Liver (tissue), 9 donors: Measurements from ENCODE around the gene KAZN. TPM values are rescaled to one million over a fixed set of nuclear protein-coding genes. Genes with fewer than 3 reads are reported as not detected.

Experiments used
- DNase-seq: peaks from one replicate; pipeline ENCODE4 v3.0.0-alpha.2; 2017; ENCODE audit warnings: low spot score
- H3K27ac ChIP-seq, 2 donors: one replicate each; pipeline ENCODE4 v1.7.0; 2013; ENCODE audit warnings: inconsistent platforms in 2 of 2, low read length in 2 of 2, control low read depth in 1 of 2, low read depth in 1 of 2, mild to moderate bottlenecking in 1 of 2
- H3K27me3 ChIP-seq, 4 donors: one replicate each; pipeline versions ENCODE4 v1.6.1 to v1.7.0; 2013; ENCODE audit warnings: low read length in 3 of 4, inconsistent platforms in 1 of 4, mild to moderate bottlenecking in 1 of 4, moderate library complexity in 1 of 4; ENCODE audit not compliant: control insufficient read depth in 4 of 4, insufficient read depth in 4 of 4
- H3K36me3 ChIP-seq, 4 donors: one replicate each; pipeline versions ENCODE4 v1.6.1 to v1.7.0; 2013; ENCODE audit warnings: low read length in 3 of 4, mild to moderate bottlenecking in 3 of 4, low read depth in 1 of 4, moderate library complexity in 1 of 4; ENCODE audit not compliant: control insufficient read depth in 4 of 4, insufficient read depth in 3 of 4
- H3K4me1 ChIP-seq, 4 donors: one replicate each; pipeline versions ENCODE4 v1.6.1 to v1.7.0; 2013; ENCODE audit warnings: low read length in 3 of 4, mild to moderate bottlenecking in 3 of 4, moderate library complexity in 1 of 4; ENCODE audit not compliant: control insufficient read depth in 4 of 4, insufficient read depth in 4 of 4
- H3K4me3 ChIP-seq, 3 donors: one replicate each; pipeline versions ENCODE4 v1.6.1 to v1.7.0; 2013; ENCODE audit warnings: low read length in 3 of 3, control low read depth in 1 of 3, low read depth in 1 of 3, mild to moderate bottlenecking in 1 of 3
- H3K9ac ChIP-seq, 2 donors: one replicate each; pipeline ENCODE4 v1.7.0; 2013; ENCODE audit warnings: low read length in 2 of 2, mild to moderate bottlenecking in 2 of 2, moderate library complexity in 2 of 2, control low read depth in 1 of 2, low read depth in 1 of 2
- H3K9me3 ChIP-seq, 4 donors: one replicate each; pipeline versions ENCODE4 v1.6.1 to v1.7.0; 2013; ENCODE audit warnings: low read length in 3 of 4; ENCODE audit not compliant: control insufficient read depth in 4 of 4
- ATF3 ChIP-seq: IDR thresholded peaks from 2 replicates; pipeline ENCODE4 v1.6.1; 2016; ENCODE audit warnings: antibody characterized with exemption
- EGR1 ChIP-seq, 2 donors: IDR thresholded peaks; 2 replicates each; pipeline ENCODE4 v1.6.1; 2016 to 2018; ENCODE audit warnings: antibody characterized with exemption in 2 of 2, low read depth in 2 of 2
- FOXA1 ChIP-seq: IDR thresholded peaks from 2 replicates; pipeline ENCODE4 v1.6.1; 2016; ENCODE audit warnings: antibody characterized with exemption
- HNF4A ChIP-seq, 2 donors: conservative IDR thresholded peaks; 2 replicates each; pipeline ENCODE4 v1.6.1; 2016; ENCODE audit warnings: antibody characterized with exemption in 2 of 2, mild to moderate bottlenecking in 2 of 2
- HNF4G ChIP-seq: IDR thresholded peaks from 2 replicates; pipeline ENCODE4 v1.6.1; 2016; ENCODE audit warnings: antibody characterized with exemption
- JUND ChIP-seq, 2 donors: IDR thresholded peaks; 2 replicates each; pipeline ENCODE4 v1.6.1; 2016; ENCODE audit warnings: antibody characterized with exemption in 2 of 2
- NR2F2 ChIP-seq: IDR thresholded peaks from 2 replicates; pipeline ENCODE4 v1.6.1; 2016; ENCODE audit warnings: antibody characterized with exemption
- REST ChIP-seq: IDR thresholded peaks from 2 replicates; pipeline ENCODE4 v1.6.1; 2016; ENCODE audit warnings: antibody characterized with exemption, mild to moderate bottlenecking
- RXRA ChIP-seq, 2 donors: IDR thresholded peaks; 2 replicates each; pipeline ENCODE4 v1.6.1; 2017 to 2018; ENCODE audit warnings: antibody characterized with exemption in 2 of 2, mild to moderate bottlenecking in 1 of 2
- TAF1 ChIP-seq: conservative IDR thresholded peaks from 2 replicates; pipeline ENCODE4 v1.6.1; 2016; ENCODE audit warnings: antibody characterized with exemption, mild to moderate bottlenecking
- YY1 ChIP-seq: IDR thresholded peaks from 2 replicates; pipeline ENCODE4 v1.6.1; 2016; ENCODE audit warnings: antibody characterized with exemption, mild to moderate bottlenecking
- WGBS: extraction: QIAGEN DNeasy Blood & Tissue Kit; methylation state at CpG from one replicate; pipeline ENCODE4 v1.1.7; 2013; 5-methylcytosine and 5-hydroxymethylcytosine counted together
- polyA plus RNA-seq, 2 donors: library from polyadenylated mRNA; stranded (reverse) in 1 of 2; unstranded in 1 of 2; fragments of 200-250 nt in 1 of 2; fragments of >200 nt in 1 of 2; fragmentation: Nextera tagmentation in 1 of 2; extraction: Ambion mirVana in 1 of 2; gene quantifications; one replicate each; pipeline versions ENCODE4 v1.2.1 to v1.2.3, GENCODE V29; 2013 to 2015
- total RNA-seq, 2 donors: library from RNA; depleted of rRNA; stranded (reverse); fragments of >200 nt; gene quantifications; one replicate each; pipeline ENCODE4 v1.2.3, GENCODE V29; 2014
- TF ChIP-seq, protein P1 (sequence below): fragments of 150-350 bp; IDR thresholded peaks from 2 replicates; pipeline ENCODE4 v1.5.1; 2017; ENCODE audit warnings: improper control_type of control experiment, low read depth, low read length; ENCODE audit not compliant: missing input control
- TF ChIP-seq, protein P2 (sequence below): IDR thresholded peaks from 2 replicates; pipeline ENCODE4 v1.6.1; 2016; ENCODE audit warnings: antibody characterized with exemption
- donor health status: healthy.
- donor health status: healthy.
- donor health status: healthy.
- donor health status: healthy.
- donor health status: healthy.

Gene KAZN
- total and polyA plus RNA-seq, 4 donors, result 1.9 to 6.9 (median 2.4) TPM

DNA sequence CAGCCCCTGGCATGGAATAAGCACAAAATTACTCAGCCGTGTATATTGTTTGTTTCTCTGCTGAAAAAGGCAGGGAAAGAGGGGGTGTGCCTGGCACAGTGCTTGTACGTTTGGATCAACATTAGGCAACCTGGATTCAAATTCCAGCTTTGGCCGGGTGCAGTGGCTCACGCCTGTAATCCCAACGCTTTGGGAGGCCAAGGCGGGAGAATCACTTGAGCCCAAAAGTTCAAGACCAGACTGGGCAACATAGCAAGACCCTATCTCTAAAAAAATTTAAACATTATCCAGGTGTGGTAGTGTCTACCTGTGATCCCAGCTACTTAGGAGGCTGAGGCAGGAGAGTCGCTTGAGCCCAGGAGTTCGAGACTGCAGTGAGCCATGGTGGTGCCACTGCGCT lies 402.2 kb downstream of the KAZN start:
- H3K9ac ChIP-seq, result no peak overlapping the region
- no peak for TF ChIP-seq HNF4G
- no peak for TF ChIP-seq NR2F2
- no peak for TF ChIP-seq JUND (IDR thresholded peaks at IDR 0.05)
- TF ChIP-seq ATF3, result no peak
- TF ChIP-seq TAF1, result no peak
- no peak for TF ChIP-seq HNF4A (conservative IDR thresholded peaks at IDR 0.05)
- TF ChIP-seq RXRA (IDR thresholded peaks at IDR 0.05), result no peak
- no peak for TF ChIP-seq EGR1 (IDR thresholded peaks at IDR 0.05; ENCODE audit: low read depth in 2 of 2)
- TF ChIP-seq, protein P1, sequence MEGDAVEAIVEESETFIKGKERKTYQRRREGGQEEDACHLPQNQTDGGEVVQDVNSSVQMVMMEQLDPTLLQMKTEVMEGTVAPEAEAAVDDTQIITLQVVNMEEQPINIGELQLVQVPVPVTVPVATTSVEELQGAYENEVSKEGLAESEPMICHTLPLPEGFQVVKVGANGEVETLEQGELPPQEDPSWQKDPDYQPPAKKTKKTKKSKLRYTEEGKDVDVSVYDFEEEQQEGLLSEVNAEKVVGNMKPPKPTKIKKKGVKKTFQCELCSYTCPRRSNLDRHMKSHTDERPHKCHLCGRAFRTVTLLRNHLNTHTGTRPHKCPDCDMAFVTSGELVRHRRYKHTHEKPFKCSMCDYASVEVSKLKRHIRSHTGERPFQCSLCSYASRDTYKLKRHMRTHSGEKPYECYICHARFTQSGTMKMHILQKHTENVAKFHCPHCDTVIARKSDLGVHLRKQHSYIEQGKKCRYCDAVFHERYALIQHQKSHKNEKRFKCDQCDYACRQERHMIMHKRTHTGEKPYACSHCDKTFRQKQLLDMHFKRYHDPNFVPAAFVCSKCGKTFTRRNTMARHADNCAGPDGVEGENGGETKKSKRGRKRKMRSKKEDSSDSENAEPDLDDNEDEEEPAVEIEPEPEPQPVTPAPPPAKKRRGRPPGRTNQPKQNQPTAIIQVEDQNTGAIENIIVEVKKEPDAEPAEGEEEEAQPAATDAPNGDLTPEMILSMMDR, result no peak
- TF ChIP-seq, protein P2, sequence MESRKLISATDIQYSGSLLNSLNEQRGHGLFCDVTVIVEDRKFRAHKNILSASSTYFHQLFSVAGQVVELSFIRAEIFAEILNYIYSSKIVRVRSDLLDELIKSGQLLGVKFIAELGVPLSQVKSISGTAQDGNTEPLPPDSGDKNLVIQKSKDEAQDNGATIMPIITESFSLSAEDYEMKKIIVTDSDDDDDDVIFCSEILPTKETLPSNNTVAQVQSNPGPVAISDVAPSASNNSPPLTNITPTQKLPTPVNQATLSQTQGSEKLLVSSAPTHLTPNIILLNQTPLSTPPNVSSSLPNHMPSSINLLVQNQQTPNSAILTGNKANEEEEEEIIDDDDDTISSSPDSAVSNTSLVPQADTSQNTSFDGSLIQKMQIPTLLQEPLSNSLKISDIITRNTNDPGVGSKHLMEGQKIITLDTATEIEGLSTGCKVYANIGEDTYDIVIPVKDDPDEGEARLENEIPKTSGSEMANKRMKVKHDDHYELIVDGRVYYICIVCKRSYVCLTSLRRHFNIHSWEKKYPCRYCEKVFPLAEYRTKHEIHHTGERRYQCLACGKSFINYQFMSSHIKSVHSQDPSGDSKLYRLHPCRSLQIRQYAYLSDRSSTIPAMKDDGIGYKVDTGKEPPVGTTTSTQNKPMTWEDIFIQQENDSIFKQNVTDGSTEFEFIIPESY, result no peak
- WGBS, result 90% methylated on average over 9 of the region's 9 CpGs
- peaks cover 0 to 3% (median 0%) of the 10 kb centered on the region in 4 donors for H3K4me1 ChIP-seq
- DNase-seq, result no peak
- no peaks in the 10 kb centered on the region for H3K36me3 ChIP-seq
- no peaks in the 10 kb centered on the region for H3K9me3 ChIP-seq
- no peak overlapping the region for H3K4me3 ChIP-seq
- H3K27me3 ChIP-seq, result peaks cover 0 to 3% (median 0%) of the 10 kb centered on the region in 4 donors
- no peak overlapping the region for H3K27ac ChIP-seq

DNA sequence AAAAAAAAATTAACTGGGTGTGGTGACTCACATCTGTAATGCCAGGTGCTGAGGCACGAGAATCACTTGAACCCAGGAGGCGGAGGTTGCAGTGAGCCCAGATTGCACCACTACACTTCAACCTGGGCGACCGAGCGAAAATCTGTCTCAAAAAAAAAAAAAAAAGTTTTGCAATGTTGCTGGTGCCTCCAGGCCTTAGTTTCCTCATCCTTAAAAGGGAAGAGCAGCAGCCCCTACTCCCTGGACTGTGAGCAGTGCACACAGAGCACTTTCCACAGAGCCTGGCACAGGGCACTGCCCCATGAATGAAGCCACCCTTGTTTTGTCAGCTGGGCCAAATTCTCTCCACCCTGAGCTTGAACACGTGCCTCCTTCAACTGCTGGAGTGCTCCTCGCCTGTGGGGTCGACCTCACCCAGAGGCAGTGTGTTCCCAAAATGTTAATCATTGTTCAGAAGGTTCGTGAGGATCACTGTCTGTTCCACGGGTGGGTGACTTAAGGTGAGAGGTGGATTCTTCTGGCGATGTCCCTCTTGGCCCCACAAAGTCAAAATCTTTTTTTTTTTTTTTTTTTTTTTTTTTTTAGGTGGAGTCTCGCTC lies 402.9 kb downstream of the KAZN start:
- no peaks in the 10 kb centered on the region for H3K9me3 ChIP-seq
- no peaks in the 10 kb centered on the region for H3K36me3 ChIP-seq
- H3K4me1 ChIP-seq, result peaks cover 0 to 3% (median 0%) of the 10 kb centered on the region in 4 donors
- TF ChIP-seq YY1, result no peak
- 73% methylated on average over 12 of the region's 12 CpGs for WGBS
- no peak overlapping the region for H3K27ac ChIP-seq
- peaks cover 0 to 3% (median 0%) of the 10 kb centered on the region in 4 donors for H3K27me3 ChIP-seq
- no peak for DNase-seq
- no peak overlapping the region for H3K4me3 ChIP-seq
- no peak overlapping the region for H3K9ac ChIP-seq

GRCh38 chr1:15002325-15002724 lies 403.8 kb downstream of the KAZN start:
- 87% methylated on average over 9 of the region's 9 CpGs for WGBS
- Histone ChIP-seq H3K4me1 (no peaks in the 10 kb centered on the region), H3K9ac (no peak overlapping the region), H3K9me3 (no peaks in the 10 kb centered on the region), H3K27ac (no peak overlapping the region), H3K27me3 (peaks cover 0 to 3% (median 0%) of the 10 kb centered on the region in 4 donors), H3K4me3 (no peak overlapping the region), H3K36me3 (no peaks in the 10 kb centered on the region)
- TF ChIP-seq REST (no peak), FOXA1 (no peak)
- DNase-seq, result no peak
